ENCODE measurements around the gene ZFAND3. TPM values are rescaled to one million over a fixed set of nuclear protein-coding genes. Genes with fewer than 3 reads are reported as not detected.

The ZFAND3 gene
- total and polyA plus RNA-seq, 10 of the 15 experiments (the other 5 are each of a cell fraction or from before 2014, with no cell fraction given) = 0.90 to 34.4 (median 16.3) TPM

DNA sequence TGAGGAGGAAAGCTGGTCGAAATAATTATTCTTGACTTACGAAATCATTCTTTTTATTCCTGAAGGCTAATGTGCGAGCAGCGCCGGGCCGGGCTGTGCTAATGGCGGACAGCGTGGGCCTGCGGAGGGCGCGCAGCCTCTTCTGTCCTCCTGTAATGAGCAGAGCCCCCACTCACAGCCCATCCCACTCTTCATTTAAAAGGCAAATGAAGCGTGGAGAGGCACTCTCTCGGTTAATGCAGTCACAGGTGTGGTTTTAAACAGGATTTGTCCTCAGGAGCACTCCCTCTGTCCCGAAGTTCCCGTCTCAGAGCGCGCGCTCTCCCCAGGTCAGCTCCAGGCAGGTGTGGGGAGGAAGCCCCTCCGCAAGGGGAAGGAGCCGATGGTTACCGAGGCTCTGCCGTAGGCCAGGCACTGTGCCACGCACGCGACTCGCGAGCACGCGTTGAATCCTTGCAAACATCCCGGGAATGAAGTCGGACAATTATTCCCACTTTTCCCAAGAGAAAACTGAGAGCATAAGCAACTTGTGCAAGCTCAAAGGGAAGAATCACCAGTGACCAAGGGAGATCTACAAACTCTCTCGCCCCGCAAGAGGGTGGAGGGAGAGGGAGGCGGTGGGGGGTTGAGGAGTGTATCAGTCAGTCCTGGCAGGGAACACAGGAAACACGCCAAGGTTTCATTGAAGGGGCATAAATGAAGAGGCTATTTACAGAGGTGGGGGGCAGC, 35.5 kb upstream of the ZFAND3 start:
- Histone ChIP-seq H3K79me2 (ENCODE audit: control insufficient read depth, insufficient read depth, low read length) (no peaks in the 10 kb centered on the region), H3K9ac (ENCODE audit: control insufficient read depth, insufficient read depth, low read length) (peak overlapping the region; percentile 38), H4K20me1 (ENCODE audit: control insufficient read depth, insufficient read depth) (no peaks in the 10 kb centered on the region), H3K4me1 (ENCODE audit: control insufficient read depth, insufficient read depth, low read length) (peaks cover 21% of the 10 kb centered on the region), H3K36me3 (ENCODE audit: control insufficient read depth in 2 of 2, insufficient read depth in 2 of 2, low read length in 1 of 2) (no peaks in the 10 kb centered on the region), H3K4me2 (ENCODE audit: control insufficient read depth, insufficient read depth) (peak overlapping the region; percentile 83), H3K4me3 (peak overlapping the region; percentile 58), H3K9me3 (replicated peaks; ENCODE audit: control insufficient read depth, insufficient read depth, low read length) (no peaks in the 10 kb centered on the region), H3K27ac (ENCODE audit: control insufficient read depth, insufficient read depth) (no peak overlapping the region), H3K27me3 (replicated peaks in 1 of 2; ENCODE audit: control insufficient read depth in 2 of 2, insufficient read depth in 2 of 2, low read length in 1 of 2) (no peaks in the 10 kb centered on the region; a peak in 1 of 4 replicates), H2AFZ (ENCODE audit: control insufficient read depth, low read depth, low read length) (peak overlapping the region; percentile 79)
- peak; percentile 70 for ATAC-seq
- FAIRE-seq = peak; percentile 7
- in situ Hi-C loops (cut with MboI) = loop anchor here (10.0 kb wide), 1 partner anchor 711 kb away; no protein-coding TSS in a partner anchor
- SMC1A ChIA-PET (ENCODE audit: uncharacterized antibody, unreplicated experiment) = interaction anchor here (0.6 to 1.7 kb wide), 6 partner anchors 23 to 228 kb away, joined by 3 to 5 read pairs (median 4); no protein-coding TSS in a partner anchor
- CTCF ChIA-PET = interaction anchor here (0.7 to 2.8 kb wide), 5 partner anchors 75 to 246 kb away, joined by 3 to 10 read pairs (median 4); no protein-coding TSS in a partner anchor
- POLR2A ChIA-PET = interaction anchor here (0.6 to 1.7 kb wide), 6 partner anchors 22 to 574 kb away, joined by 3 to 12 read pairs (median 3); no protein-coding TSS in a partner anchor
- WGBS (ENCODE audit: insufficient coverage, insufficient replicate concordance, low lambda C conversion rate, missing lambda C conversion rate) = 10% methylated on average over 35 of the region's 35 CpGs
- intact Hi-C loops (cut with micrococcal nuclease; ENCODE audit: unreplicated experiment) = no loop called here
- RAD21 ChIA-PET (ENCODE audit: unreplicated experiment) = interaction anchor here (0.6 to 2.2 kb wide), 8 partner anchors 14 to 788 kb away, joined by 3 to 16 read pairs (median 5); partner anchors contain the start of gene ZFAND3
- DNase-seq (ENCODE audit: low read depth, low spot score) = no peak
- no TSS peak for BruUV-seq (replicated peaks)
- no peak for TF ChIP-seq SREBF1 (IDR thresholded peaks at IDR 0.05; ENCODE audit: low read length)
- TF ChIP-seq LARP7 (IDR thresholded peaks at IDR 0.05) = 0 out of 2 replicates have a peak, but pooled peaks have one; percentile 12
- TF ChIP-seq, protein P1, sequence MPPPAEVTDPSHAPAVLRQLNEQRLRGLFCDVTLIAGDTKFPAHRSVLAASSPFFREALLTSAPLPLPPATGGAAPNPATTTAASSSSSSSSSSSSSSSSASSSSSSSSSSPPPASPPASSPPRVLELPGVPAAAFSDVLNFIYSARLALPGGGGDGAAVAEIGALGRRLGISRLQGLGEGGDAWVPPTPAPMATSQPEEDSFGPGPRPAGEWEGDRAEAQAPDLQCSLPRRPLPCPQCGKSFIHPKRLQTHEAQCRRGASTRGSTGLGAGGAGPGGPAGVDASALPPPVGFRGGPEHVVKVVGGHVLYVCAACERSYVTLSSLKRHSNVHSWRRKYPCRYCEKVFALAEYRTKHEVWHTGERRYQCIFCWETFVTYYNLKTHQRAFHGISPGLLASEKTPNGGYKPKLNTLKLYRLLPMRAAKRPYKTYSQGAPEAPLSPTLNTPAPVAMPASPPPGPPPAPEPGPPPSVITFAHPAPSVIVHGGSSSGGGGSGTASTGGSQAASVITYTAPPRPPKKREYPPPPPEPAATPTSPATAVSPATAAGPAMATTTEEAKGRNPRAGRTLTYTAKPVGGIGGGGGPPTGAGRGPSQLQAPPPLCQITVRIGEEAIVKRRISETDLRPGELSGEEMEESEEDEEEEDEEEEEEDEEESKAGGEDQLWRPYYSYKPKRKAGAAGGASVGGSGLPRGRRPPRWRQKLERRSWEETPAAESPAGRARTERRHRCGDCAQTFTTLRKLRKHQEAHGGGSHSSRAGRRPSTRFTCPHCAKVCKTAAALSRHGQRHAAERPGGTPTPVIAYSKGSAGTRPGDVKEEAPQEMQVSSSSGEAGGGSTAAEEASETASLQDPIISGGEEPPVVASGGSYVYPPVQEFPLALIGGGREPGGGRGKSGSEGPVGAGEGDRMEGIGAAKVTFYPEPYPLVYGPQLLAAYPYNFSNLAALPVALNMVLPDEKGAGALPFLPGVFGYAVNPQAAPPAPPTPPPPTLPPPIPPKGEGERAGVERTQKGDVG (CRISPR knock-in tag; IDR thresholded peaks at IDR 0.05) = no peak
- TF ChIP-seq HCFC1 (IDR thresholded peaks at IDR 0.05; ENCODE audit: low read length) = no peak
- no peak for TF ChIP-seq GABPA (IDR thresholded peaks at IDR 0.05; ENCODE audit: low read depth)
- no peak for TF ChIP-seq MTA2 (IDR thresholded peaks at IDR 0.05; ENCODE audit: low read depth)
- TF ChIP-seq JUND (IDR thresholded peaks at IDR 0.05; ENCODE audit: low read depth, low read length) = no peak
- TF ChIP-seq, protein P2, sequence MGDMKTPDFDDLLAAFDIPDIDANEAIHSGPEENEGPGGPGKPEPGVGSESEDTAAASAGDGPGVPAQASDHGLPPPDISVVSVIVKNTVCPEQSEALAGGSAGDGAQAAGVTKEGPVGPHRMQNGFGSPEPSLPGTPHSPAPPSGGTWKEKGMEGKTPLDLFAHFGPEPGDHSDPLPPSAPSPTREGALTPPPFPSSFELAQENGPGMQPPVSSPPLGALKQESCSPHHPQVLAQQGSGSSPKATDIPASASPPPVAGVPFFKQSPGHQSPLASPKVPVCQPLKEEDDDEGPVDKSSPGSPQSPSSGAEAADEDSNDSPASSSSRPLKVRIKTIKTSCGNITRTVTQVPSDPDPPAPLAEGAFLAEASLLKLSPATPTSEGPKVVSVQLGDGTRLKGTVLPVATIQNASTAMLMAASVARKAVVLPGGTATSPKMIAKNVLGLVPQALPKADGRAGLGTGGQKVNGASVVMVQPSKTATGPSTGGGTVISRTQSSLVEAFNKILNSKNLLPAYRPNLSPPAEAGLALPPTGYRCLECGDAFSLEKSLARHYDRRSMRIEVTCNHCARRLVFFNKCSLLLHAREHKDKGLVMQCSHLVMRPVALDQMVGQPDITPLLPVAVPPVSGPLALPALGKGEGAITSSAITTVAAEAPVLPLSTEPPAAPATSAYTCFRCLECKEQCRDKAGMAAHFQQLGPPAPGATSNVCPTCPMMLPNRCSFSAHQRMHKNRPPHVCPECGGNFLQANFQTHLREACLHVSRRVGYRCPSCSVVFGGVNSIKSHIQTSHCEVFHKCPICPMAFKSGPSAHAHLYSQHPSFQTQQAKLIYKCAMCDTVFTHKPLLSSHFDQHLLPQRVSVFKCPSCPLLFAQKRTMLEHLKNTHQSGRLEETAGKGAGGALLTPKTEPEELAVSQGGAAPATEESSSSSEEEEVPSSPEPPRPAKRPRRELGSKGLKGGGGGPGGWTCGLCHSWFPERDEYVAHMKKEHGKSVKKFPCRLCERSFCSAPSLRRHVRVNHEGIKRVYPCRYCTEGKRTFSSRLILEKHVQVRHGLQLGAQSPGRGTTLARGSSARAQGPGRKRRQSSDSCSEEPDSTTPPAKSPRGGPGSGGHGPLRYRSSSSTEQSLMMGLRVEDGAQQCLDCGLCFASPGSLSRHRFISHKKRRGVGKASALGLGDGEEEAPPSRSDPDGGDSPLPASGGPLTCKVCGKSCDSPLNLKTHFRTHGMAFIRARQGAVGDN (IDR thresholded peaks at IDR 0.05) = peak; percentile 32; the same call in 1 of the 2 replicates
- TF ChIP-seq FOXM1 (IDR thresholded peaks at IDR 0.05; ENCODE audit: low read depth, low read length) = no peak
- TF ChIP-seq, protein P3, sequence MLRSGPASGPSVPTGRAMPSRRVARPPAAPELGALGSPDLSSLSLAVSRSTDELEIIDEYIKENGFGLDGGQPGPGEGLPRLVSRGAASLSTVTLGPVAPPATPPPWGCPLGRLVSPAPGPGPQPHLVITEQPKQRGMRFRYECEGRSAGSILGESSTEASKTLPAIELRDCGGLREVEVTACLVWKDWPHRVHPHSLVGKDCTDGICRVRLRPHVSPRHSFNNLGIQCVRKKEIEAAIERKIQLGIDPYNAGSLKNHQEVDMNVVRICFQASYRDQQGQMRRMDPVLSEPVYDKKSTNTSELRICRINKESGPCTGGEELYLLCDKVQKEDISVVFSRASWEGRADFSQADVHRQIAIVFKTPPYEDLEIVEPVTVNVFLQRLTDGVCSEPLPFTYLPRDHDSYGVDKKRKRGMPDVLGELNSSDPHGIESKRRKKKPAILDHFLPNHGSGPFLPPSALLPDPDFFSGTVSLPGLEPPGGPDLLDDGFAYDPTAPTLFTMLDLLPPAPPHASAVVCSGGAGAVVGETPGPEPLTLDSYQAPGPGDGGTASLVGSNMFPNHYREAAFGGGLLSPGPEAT (IDR thresholded peaks at IDR 0.05; ENCODE audit: low read depth) = no peak
